ENCODE results near the gene BAZ2A.
"Not testable (repeated sequence)": the region's sequence is repeated elsewhere in the genome, so short reads cannot be mapped to it uniquely, and the experiment has no call there.

BAZ2A gene

GRCh38 chr12:56593909-56594621, 36.1 kb downstream of the BAZ2A start:
- peak; percentile 11 for DNase-seq

- DNase-seq: no peak
These were observed 38.2 kb downstream of the BAZ2A start for GRCh38 chr12:56591961-56592360.

- DNase-seq: peak; percentile 63
These were observed 39.0 kb downstream of the BAZ2A start for GRCh38 chr12:56591126-56591525.

- no peak for DNase-seq
These were observed 39.8 kb downstream of the BAZ2A start for GRCh38 chr12:56590237-56590830.

- DNase-seq: no peak
These were observed 40.3 kb downstream of the BAZ2A start for GRCh38 chr12:56589783-56590182.

GRCh38 chr12:56585098-56585497, 45.0 kb downstream of the BAZ2A start:
- DNase-seq: no peak

GRCh38 chr12:56581418-56582145, 48.5 kb downstream of the BAZ2A start:
- no peak for DNase-seq

GRCh38 chr12:56578983-56579546, 51.1 kb downstream of the BAZ2A start:
- DNase-seq: no peak

- not testable (repeated sequence) for DNase-seq
These were observed 52.9 kb downstream of the BAZ2A start for GRCh38 chr12:56577248-56577647.

GRCh38 chr12:56574210-56574609, 55.9 kb downstream of the BAZ2A start:
- no peak for DNase-seq

- no peak for DNase-seq
These were observed 57.8 kb downstream of the BAZ2A start for GRCh38 chr12:56572288-56572687.

- no peak for DNase-seq
These were observed 59.0 kb downstream of the BAZ2A start for GRCh38 chr12:56571121-56571520.

GRCh38 chr12:56568146-56568545, 62.0 kb downstream of the BAZ2A start:
- DNase-seq: no peak

- DNase-seq: no peak
These were observed 64.5 kb downstream of the BAZ2A start for GRCh38 chr12:56565510-56566101.

GRCh38 chr12:56551070-56551469, 79.1 kb downstream of the BAZ2A start:
- no peak for DNase-seq

- no peak for DNase-seq
These were observed 83.4 kb downstream of the BAZ2A start for GRCh38 chr12:56546680-56547079.

Data from NCI-H774 (cell line).